Activated T-cell treated with anti-CD3 and anti-CD28 coated beads, Interleukin-2, amount 50 U/mL, for 4 hours (primary cell): Measurements from ENCODE around the gene CELA1. TPM values are rescaled to one million over a fixed set of nuclear protein-coding genes. Genes with fewer than 3 reads are reported as not detected.
A peak's percentile ranks its signal among the peaks of the same experiment; 100 is the strongest.

Source experiments
- ATAC-seq, 2 donors: fragments of 200-7000 bp; cut with Tn5 transposase; one replicate each; pipeline ENCODE4 v1.10.0; 2021
- DNase-seq: peaks from one replicate; pipeline ENCODE4 v3.0.0-alpha.2; 2020
- H3K27me3 Mint-ChIP-seq: one replicate; pipeline ENCODE4 v1.8.0; 2021; ENCODE audit warnings: low read depth, mixed read lengths
- H3K36me3 Mint-ChIP-seq: one replicate; pipeline ENCODE4 v1.8.0; 2022; ENCODE audit warnings: mixed read lengths; ENCODE audit not compliant: insufficient read depth
- H3K4me1 Mint-ChIP-seq: one replicate; pipeline ENCODE4 v1.8.0; 2021; ENCODE audit warnings: low read depth, mixed read lengths
- H3K4me3 Mint-ChIP-seq: one replicate; pipeline ENCODE4 v1.8.0; 2021; ENCODE audit warnings: mild to moderate bottlenecking, moderate library complexity, mixed read lengths
- H3K9me3 Mint-ChIP-seq: one replicate; pipeline ENCODE4 v1.8.0; 2021; ENCODE audit warnings: mixed read lengths
- total RNA-seq, 3 donors: library from RNA; stranded (reverse); gene quantifications; one replicate each; pipeline ENCODE4 v1.2.1, GENCODE V29; 2021

Gene CELA1
- total RNA-seq, 3 donors from 2014 or later = not detected

DNA sequence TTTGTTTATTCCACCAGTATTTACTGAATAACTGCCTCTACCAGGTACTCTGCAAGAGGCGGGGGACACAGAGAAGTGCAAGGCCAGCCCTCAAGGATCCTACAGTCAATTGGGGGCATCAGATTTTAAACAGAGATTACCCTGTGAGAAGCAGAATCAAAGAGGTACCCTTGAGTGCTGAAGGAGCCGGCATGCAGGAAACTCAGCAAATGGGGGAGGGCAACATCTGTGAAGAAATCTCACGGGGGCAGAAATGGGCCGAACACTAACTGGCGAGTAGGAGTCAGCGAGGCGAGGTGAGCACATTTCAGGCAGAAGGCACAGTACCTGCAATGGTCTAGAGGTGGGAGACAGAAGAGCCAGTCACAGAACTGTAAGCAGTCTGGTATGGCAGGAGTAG is 35.7 kb upstream of the CELA1 start:
- ATAC-seq (no peak), DNase-seq (no peak)
- Mint-ChIP-seq H3K27me3 (no peaks in the 10 kb centered on the region), H3K4me1 (peaks cover 39% of the 10 kb centered on the region), H3K36me3 (peaks cover 31% of the 10 kb centered on the region), H3K4me3 (no peak overlapping the region), H3K9me3 (no peaks in the 10 kb centered on the region)

DNA sequence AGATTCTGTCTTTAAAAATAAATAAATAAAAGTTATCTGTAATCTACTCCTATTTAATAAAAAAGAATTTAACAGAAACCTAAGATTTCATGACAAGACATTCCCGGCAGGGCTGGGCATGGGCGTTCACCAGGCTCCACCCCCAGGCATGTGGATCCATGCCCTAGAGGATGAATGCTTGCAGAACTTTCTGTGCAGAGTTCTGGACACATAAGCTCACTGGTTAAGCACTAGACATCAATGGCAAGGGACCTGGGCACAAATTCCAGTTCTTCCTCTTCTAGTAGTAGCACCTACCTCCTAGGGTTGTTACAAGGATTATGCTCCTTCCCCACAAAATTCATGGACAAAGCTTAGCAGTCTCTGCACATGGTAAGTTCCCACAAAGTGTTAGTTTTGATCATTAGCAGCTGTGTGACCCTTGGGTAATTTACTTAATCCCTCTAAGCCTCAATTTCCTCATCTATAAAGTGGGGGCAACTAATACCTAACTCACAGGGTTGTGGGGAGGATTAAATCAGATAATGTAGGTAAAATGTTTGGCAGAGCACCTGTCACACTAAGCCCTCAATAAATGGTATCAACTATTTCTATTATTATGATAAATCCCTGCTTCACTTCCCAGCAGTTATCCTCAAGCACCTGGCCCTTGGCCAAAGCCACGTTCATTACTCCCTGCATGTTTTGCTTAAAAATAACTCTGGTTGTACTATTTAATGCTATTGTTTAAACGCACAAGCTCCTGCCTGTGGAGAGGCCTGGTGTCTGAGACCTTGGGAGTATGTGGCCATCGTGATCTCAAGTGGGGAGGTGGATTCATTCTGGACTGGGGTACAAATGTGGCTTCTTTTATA is 35.0 kb upstream of the CELA1 start:
- DNase-seq (no peak), ATAC-seq (no peak)
- Mint-ChIP-seq H3K27me3 (no peaks in the 10 kb centered on the region), H3K4me1 (peaks cover 33% of the 10 kb centered on the region), H3K9me3 (no peaks in the 10 kb centered on the region), H3K4me3 (no peak overlapping the region), H3K36me3 (peaks cover 30% of the 10 kb centered on the region)

DNA sequence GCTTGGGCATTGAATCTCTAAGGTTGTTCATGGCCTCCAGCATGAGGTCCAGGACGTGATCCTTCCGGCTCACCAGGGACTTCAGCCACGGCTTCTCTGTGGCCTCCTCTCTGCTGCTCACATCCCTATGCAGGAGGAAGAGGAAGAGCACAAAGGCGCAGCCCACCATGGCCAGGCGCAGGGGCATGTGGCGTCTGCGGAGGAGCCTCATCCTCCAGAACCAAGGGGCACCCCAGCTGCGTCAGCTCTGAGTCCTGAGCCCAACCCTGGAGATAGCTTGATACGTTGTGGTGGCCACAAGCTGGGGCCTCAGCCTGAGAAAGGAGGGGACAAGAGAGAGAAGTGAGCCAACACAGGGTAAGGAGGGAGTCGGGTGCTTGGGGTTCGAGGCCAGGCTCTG is 33.1 kb upstream of the CELA1 start:
- Mint-ChIP-seq H3K36me3 (peaks cover 35% of the 10 kb centered on the region), H3K4me1 (peaks cover 32% of the 10 kb centered on the region), H3K9me3 (no peaks in the 10 kb centered on the region), H3K4me3 (no peak overlapping the region), H3K27me3 (no peaks in the 10 kb centered on the region)
- ATAC-seq (no peak), DNase-seq (no peak)

DNA sequence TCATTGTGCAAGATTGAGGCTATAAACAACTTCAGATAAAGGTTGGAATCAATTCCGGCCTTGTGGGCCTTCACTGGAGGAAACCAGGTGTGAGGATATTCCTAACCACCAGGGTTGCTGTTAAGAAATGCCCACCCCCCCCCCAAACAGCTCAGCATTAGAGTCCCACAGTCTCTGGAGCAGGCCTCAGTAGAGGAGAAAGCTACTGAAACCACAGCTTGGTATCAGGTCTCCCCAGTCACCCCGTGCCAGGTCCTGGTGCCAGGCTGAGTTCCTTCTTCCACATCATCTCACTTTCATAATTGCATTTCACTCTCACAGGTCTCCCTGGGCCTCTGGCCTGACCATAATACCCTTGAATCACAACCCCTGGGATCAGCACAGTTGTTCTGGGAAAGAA is 32.3 kb upstream of the CELA1 start:
- ATAC-seq = no peak
- DNase-seq = no peak
- H3K36me3 Mint-ChIP-seq = peaks cover 38% of the 10 kb centered on the region
- H3K27me3 Mint-ChIP-seq = no peaks in the 10 kb centered on the region
- H3K4me1 Mint-ChIP-seq = peaks cover 27% of the 10 kb centered on the region
- H3K9me3 Mint-ChIP-seq = no peaks in the 10 kb centered on the region
- H3K4me3 Mint-ChIP-seq = no peak overlapping the region

DNA sequence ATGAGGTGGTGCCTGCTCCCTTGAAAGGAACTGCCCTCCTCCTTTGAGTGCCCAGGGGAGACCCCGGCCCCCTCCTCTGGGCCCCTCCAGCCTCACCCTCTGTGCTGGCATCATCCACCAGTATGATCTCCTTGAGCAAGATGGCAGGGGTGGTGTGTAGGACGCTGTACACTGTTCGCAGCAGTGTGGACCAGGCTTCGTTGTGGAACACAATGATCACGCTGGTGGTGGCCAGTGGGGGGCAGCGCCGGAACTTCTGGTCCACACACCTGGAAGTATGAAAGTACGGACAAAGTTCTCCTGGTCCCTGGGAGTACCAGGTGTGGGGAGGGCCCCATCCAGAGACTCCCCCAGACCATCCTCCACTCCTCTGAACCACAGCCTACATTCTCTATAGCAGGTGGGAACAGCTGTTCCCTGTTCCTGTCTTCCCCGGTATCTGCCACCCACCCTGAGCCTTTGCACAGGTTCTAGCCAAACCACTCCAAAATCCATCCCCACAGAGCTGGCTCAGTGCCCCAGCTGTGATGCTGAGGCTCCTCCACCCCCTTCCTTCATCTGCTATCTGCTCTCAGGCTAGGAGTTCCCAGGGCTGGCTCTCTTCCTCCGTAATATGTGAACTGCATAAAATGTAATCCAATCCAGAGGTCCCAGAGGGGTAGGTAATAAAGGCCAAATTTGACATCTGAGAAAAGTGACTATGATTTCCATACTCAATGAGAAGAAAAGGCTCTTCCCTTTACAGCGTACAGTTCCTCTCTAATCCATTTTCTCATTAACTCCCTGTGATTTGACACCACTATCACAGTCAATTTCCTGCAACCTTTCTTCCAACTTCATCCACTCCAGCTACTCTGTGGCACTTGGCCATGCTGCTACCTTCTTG is 30.9 kb upstream of the CELA1 start:
- no peak for ATAC-seq
- Mint-ChIP-seq H3K36me3 (peaks cover 38% of the 10 kb centered on the region), H3K9me3 (no peaks in the 10 kb centered on the region), H3K4me1 (peaks cover 20% of the 10 kb centered on the region), H3K4me3 (no peak overlapping the region), H3K27me3 (no peaks in the 10 kb centered on the region)
- no peak for DNase-seq

DNA sequence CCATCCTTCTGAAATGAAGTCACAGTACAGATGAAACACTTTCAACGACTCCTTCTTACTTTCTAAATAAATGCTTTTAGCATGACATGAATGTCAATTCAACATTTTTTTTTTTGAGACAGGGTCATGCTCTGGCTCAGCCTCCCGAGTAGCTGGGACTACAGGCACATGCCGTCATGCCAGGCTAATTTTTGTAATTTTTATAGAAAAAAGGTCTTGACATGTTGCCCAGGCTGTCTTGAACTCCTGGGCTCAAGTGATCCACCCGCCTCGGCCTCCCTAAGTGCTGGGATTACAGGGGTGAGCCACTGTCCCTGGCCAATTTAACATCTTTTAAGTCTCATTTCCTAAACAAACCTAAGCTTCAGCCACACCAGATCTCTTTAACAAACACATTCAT is 28.4 kb upstream of the CELA1 start:
- Mint-ChIP-seq H3K36me3 (peaks cover 36% of the 10 kb centered on the region), H3K27me3 (no peaks in the 10 kb centered on the region), H3K4me1 (peaks cover 31% of the 10 kb centered on the region), H3K9me3 (no peaks in the 10 kb centered on the region), H3K4me3 (no peak overlapping the region)
- DNase-seq (no peak), ATAC-seq (no peak)

DNA sequence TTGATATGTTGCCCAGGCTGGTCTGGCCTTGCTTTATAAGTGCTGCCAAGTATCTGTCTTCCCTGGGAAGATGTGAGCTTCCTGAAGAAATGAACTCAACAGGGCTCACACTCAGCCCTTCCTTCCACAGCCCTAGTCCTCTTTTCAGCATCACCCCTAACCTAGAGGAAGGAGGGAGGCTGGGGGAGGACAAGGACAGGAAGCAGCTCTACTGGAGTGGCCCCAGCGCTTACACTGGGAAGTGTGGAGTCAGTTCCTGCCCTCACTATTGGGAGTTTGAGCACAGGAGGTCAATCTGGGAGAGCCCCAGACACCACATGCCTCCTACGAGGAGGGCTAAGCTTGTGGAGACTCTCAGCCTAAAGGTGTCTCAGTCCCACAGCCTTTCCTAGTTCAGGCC is 27.9 kb upstream of the CELA1 start:
- Mint-ChIP-seq H3K4me3 (no peak overlapping the region), H3K27me3 (no peaks in the 10 kb centered on the region), H3K9me3 (no peaks in the 10 kb centered on the region), H3K4me1 (peaks cover 36% of the 10 kb centered on the region), H3K36me3 (peaks cover 31% of the 10 kb centered on the region)
- ATAC-seq (no peak), DNase-seq (no peak)

DNA sequence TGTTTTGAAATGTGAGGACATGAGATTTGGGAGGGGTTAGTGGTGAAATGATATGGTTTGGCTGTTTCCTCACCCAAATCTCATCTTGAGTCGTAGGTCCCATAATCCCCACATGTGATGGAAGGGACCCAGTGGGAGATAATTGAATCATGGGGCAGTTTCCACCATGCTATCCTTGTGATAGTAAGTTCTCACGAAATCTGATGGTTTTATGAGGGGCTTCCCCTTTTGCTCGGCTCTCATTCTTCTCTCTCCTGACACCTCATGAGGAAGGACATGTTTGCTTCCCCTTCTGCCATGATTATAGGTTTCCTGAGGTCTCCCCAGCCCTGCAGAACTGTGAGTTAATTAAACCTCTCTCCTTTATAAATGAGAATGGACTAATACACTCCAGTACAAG is 26.7 kb upstream of the CELA1 start:
- no peak for DNase-seq
- ATAC-seq = no peak
- H3K36me3 Mint-ChIP-seq = peaks cover 26% of the 10 kb centered on the region
- no peak overlapping the region for H3K4me3 Mint-ChIP-seq
- no peaks in the 10 kb centered on the region for H3K27me3 Mint-ChIP-seq
- peaks cover 48% of the 10 kb centered on the region for H3K4me1 Mint-ChIP-seq
- no peaks in the 10 kb centered on the region for H3K9me3 Mint-ChIP-seq

DNA sequence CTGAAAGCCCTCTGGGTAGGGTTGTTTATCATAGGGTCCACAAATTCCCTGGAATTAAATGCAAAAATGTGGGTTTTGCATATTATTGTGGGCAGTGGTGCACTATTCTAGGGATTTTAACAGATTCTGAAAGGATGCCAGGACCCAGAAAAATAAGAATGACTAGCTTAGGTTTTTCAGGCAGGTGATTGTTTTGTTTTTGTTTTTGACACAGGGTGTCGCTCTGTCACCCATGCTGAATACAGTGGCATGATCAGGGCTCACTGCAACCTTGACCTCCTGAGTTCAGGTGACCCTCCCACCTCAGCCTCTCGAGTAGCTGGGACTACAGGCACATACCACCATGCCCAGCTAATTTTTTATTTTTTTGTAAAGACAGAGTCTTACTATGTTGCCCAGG is 25.5 kb upstream of the CELA1 start:
- peaks cover 18% of the 10 kb centered on the region for H3K36me3 Mint-ChIP-seq
- no peak for ATAC-seq

DNA sequence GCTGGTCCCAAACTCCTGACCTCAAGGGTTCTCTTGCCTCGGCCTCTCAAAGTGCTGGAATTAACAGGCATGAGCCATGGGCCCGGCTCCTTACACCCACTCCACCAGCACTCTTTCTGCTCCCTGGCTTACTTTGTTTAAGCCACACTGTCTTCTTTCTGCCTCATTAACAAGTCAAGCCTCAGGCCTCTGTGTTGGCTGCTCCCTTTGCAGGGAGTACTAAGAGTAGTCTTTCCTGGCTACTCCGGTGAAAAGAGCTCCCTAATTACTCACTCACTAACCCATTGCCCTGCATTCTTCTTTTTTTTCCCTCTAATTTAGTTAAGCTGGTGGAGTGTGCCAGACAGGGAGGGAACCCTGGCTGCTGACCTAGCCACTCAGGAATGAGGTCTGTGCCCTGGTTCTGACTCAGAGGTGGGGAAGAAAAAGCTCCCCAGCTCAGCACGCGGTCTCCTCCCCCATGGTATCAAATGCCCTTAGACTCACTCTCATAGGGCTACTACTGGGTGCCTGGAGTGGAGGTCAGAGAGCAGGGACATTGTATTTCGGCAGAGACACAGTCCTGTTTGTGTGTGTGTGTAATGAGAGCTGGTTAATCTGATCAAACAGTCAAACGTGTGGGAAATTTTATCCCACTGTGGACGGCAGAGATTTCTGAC is 24.9 kb upstream of the CELA1 start:
- Mint-ChIP-seq H3K9me3 (no peaks in the 10 kb centered on the region), H3K27me3 (no peaks in the 10 kb centered on the region), H3K4me3 (no peak overlapping the region), H3K4me1 (peaks cover 57% of the 10 kb centered on the region), H3K36me3 (peaks cover 18% of the 10 kb centered on the region)
- no peak for DNase-seq
- no peak for ATAC-seq

More for the DNA sequence above, 25.5 kb upstream of the CELA1 start:
- Mint-ChIP-seq H3K4me1 (peaks cover 57% of the 10 kb centered on the region), H3K27me3 (no peaks in the 10 kb centered on the region), H3K4me3 (no peak overlapping the region), H3K9me3 (no peaks in the 10 kb centered on the region)
- DNase-seq = no peak

DNA sequence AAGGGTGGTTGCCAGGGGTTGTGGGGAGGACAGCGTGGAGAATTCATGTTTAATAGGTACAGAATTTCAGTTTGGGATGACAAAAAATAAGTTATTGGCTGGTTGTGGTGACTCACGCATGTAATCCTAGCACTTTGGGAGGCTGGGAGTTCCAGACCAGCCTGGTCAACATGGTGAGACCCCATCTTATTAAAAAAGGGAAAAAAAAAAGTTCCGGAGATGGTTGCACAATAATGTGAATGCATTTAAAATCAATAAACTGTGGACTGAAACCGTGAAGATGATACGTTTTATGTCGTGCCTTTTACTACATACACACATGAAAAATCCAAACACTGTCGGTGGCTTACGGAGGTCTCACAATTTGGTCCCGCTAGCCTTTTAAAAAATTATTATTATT is 24.2 kb upstream of the CELA1 start:
- DNase-seq (no peak), ATAC-seq (no peak)
- peaks cover 18% of the 10 kb centered on the region for H3K36me3 Mint-ChIP-seq
- no peaks in the 10 kb centered on the region for H3K27me3 Mint-ChIP-seq
- H3K9me3 Mint-ChIP-seq = no peaks in the 10 kb centered on the region
- H3K4me3 Mint-ChIP-seq = no peak overlapping the region
- peaks cover 59% of the 10 kb centered on the region for H3K4me1 Mint-ChIP-seq

DNA sequence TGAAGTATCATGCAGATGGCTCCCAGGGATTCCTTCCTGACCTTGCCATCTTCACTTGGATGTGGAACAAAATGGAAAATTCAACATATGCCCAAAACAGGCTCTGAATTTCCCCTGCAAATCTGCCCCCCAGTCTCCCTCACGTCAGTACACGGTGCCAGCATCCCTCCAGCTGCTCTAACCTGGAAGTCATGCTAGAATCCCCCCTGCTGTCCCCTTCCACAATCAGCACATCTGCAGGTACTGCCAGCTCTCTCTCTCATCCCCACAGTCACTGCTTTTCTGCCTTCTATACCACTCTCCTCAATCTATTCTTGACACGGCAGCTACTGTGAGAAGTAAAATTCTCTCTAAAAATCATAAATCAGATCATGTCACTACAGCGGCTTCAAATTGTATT is 23.1 kb upstream of the CELA1 start:
- no peaks in the 10 kb centered on the region for H3K27me3 Mint-ChIP-seq

DNA sequence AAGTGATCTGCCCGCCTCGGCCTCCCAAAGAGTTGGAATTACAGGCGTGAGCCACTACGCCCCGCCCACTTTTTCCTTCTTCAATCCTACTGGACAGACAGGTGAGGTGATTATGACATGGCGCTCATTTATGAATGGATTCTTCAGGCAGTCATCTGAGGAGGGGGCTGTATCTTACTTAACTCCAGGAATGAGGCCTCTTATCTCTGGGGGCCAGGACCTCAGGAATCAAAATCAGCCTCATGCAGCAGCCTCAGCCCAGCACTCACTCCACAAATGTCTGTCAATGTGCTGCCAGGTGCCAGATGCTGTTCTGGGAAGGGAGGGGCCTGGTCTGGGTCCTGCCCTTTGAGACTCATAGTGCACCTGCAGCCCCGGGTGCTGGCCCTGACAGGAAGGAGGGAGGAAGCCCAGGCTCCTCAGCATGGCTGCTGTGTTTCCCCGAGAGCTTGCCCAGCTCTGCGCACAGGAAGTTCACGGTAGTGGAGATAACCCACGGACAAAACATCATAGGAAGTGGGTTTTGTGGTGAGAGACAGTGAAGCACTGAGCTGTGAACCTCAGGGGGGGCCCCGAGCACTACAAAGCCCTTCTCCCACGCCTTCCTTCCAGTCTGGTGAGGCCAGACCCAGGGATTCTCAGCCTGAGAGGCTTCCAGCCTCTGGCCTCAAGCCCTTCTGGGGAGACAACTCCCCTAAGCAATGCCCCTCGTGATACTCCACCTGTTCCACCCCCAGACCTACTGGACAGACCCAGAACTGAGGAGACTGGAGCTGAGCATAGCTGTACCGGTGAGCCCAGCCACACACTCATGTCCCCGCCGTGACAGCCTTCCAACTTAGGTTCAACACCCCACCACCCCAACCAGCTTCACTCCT is 22.4 kb upstream of the CELA1 start:
- Mint-ChIP-seq H3K4me1 (peaks cover 54% of the 10 kb centered on the region), H3K36me3 (peaks cover 10% of the 10 kb centered on the region), H3K9me3 (no peaks in the 10 kb centered on the region), H3K27me3 (no peaks in the 10 kb centered on the region), H3K4me3 (peak overlapping the region; percentile 54)
- DNase-seq (peak; percentile 80), ATAC-seq (peak; percentile 97)

More for the DNA sequence above, 23.1 kb upstream of the CELA1 start:
- Mint-ChIP-seq H3K36me3 (peaks cover 12% of the 10 kb centered on the region), H3K9me3 (no peaks in the 10 kb centered on the region), H3K4me1 (peaks cover 54% of the 10 kb centered on the region), H3K4me3 (peak overlapping the region; percentile 54)
- DNase-seq = no peak
- no peak for ATAC-seq
